Measurements from ENCODE around the gene GAL3ST2. TPM values are rescaled to one million over a fixed set of nuclear protein-coding genes. Genes with fewer than 3 reads are reported as not detected.

The GAL3ST2 gene
- total and polyA plus RNA-seq, 4 donors = 0.03 to 0.33 (median 0.23) TPM; not detected in 1

GRCh38 chr2:241751776-241752175, 24.8 kb upstream of the GAL3ST2 start (continued):
- TF ChIP-seq SP1 (IDR thresholded peaks at IDR 0.05) = no peak

GRCh38 chr2:241752253-241752652, 24.4 kb upstream of the GAL3ST2 start:
- Histone ChIP-seq H3K4me3 (ENCODE audit: low read depth in 1 of 3, low read length in 3 of 3) (no peak overlapping the region), H3K4me1 (ENCODE audit: control insufficient read depth in 4 of 4, insufficient read depth in 4 of 4, low read length in 3 of 4) (no peaks in the 10 kb centered on the region), H3K27ac (ENCODE audit: low read depth in 1 of 2, low read length in 2 of 2) (no peak overlapping the region), H3K36me3 (ENCODE audit: control insufficient read depth in 4 of 4, insufficient read depth in 3 of 4, low read depth in 1 of 4, low read length in 3 of 4) (peaks cover 4 to 55% (median 14%) of the 10 kb centered on the region in 4 donors), H3K9ac (ENCODE audit: low read depth in 1 of 2, low read length in 2 of 2) (no peak overlapping the region), H3K27me3 (ENCODE audit: control insufficient read depth in 4 of 4, insufficient read depth in 4 of 4, low read length in 3 of 4) (no peaks in the 10 kb centered on the region), H3K9me3 (ENCODE audit: control insufficient read depth in 4 of 4, low read length in 3 of 4) (no peaks in the 10 kb centered on the region)
- TF ChIP-seq CTCF (IDR thresholded peaks at IDR 0.05; ENCODE audit: low read depth, low read length, missing input control) (no peak), TAF1 (conservative IDR thresholded peaks at IDR 0.05) (no peak)
- DNase-seq (ENCODE audit: low spot score) = no peak
- 97% methylated on average over 14 of the region's 14 CpGs for WGBS

- no peak for DNase-seq (ENCODE audit: low spot score)
- Histone ChIP-seq H3K36me3 (ENCODE audit: control insufficient read depth in 4 of 4, insufficient read depth in 3 of 4, low read depth in 1 of 4, low read length in 3 of 4) (peaks cover 4 to 51% (median 14%) of the 10 kb centered on the region in 4 donors), H3K4me1 (ENCODE audit: control insufficient read depth in 4 of 4, insufficient read depth in 4 of 4, low read length in 3 of 4) (no peaks in the 10 kb centered on the region), H3K27ac (ENCODE audit: low read depth in 1 of 2, low read length in 2 of 2) (no peak overlapping the region), H3K9ac (ENCODE audit: low read depth in 1 of 2, low read length in 2 of 2) (no peak overlapping the region), H3K4me3 (ENCODE audit: low read depth in 1 of 3, low read length in 3 of 3) (no peak overlapping the region), H3K9me3 (ENCODE audit: control insufficient read depth in 4 of 4, low read length in 3 of 4) (no peaks in the 10 kb centered on the region), H3K27me3 (ENCODE audit: control insufficient read depth in 4 of 4, insufficient read depth in 4 of 4, low read length in 3 of 4) (no peaks in the 10 kb centered on the region)
- TF ChIP-seq FOXA1 (IDR thresholded peaks at IDR 0.05) = no peak
- no peak for TF ChIP-seq GABPA (IDR thresholded peaks at IDR 0.05 in 1 of 2, conservative IDR thresholded peaks at IDR 0.05 in 1 of 2)
- TF ChIP-seq RXRA (IDR thresholded peaks at IDR 0.05) = no peak
- TF ChIP-seq YY1 (IDR thresholded peaks at IDR 0.05) = no peak
- 96% methylated on average over 21 of the region's 21 CpGs for WGBS
These were observed 23.8 kb upstream of the GAL3ST2 start for GRCh38 chr2:241752689-241753276.

GRCh38 chr2:241753493-241753892, 23.1 kb upstream of the GAL3ST2 start:
- no peaks in the 10 kb centered on the region for H3K9me3 ChIP-seq (ENCODE audit: control insufficient read depth in 4 of 4, low read length in 3 of 4)
- peaks cover 4 to 52% (median 18%) of the 10 kb centered on the region in 4 donors for H3K36me3 ChIP-seq (ENCODE audit: control insufficient read depth in 4 of 4, insufficient read depth in 3 of 4, low read depth in 1 of 4, low read length in 3 of 4)
- WGBS = 97% methylated on average over 17 of the region's 17 CpGs
- no peak overlapping the region for H3K4me3 ChIP-seq (ENCODE audit: low read depth in 1 of 3, low read length in 3 of 3)
- no peaks in the 10 kb centered on the region for H3K4me1 ChIP-seq (ENCODE audit: control insufficient read depth in 4 of 4, insufficient read depth in 4 of 4, low read length in 3 of 4)
- no peak overlapping the region for H3K27ac ChIP-seq (ENCODE audit: low read depth in 1 of 2, low read length in 2 of 2)
- no peak for DNase-seq (ENCODE audit: low spot score)
- TF ChIP-seq FOXA1 (IDR thresholded peaks at IDR 0.05) (no peak), SP1 (IDR thresholded peaks at IDR 0.05) (no peak), YY1 (IDR thresholded peaks at IDR 0.05) (no peak), JUND (IDR thresholded peaks at IDR 0.05) (no peak)
- H3K27me3 ChIP-seq (ENCODE audit: control insufficient read depth in 4 of 4, insufficient read depth in 4 of 4, low read length in 3 of 4) = no peaks in the 10 kb centered on the region
- H3K9ac ChIP-seq (ENCODE audit: low read depth in 1 of 2, low read length in 2 of 2) = no peak overlapping the region

- Histone ChIP-seq H3K27ac (ENCODE audit: low read depth in 1 of 2, low read length in 2 of 2) (no peak overlapping the region), H3K4me1 (ENCODE audit: control insufficient read depth in 4 of 4, insufficient read depth in 4 of 4, low read length in 3 of 4) (no peaks in the 10 kb centered on the region), H3K4me3 (ENCODE audit: low read depth in 1 of 3, low read length in 3 of 3) (no peak overlapping the region), H3K9ac (ENCODE audit: low read depth in 1 of 2, low read length in 2 of 2) (no peak overlapping the region), H3K27me3 (ENCODE audit: control insufficient read depth in 4 of 4, insufficient read depth in 4 of 4, low read length in 3 of 4) (no peaks in the 10 kb centered on the region), H3K9me3 (ENCODE audit: control insufficient read depth in 4 of 4, low read length in 3 of 4) (no peaks in the 10 kb centered on the region), H3K36me3 (ENCODE audit: control insufficient read depth in 4 of 4, insufficient read depth in 3 of 4, low read depth in 1 of 4, low read length in 3 of 4) (peaks cover 4 to 48% (median 19%) of the 10 kb centered on the region in 4 donors)
- no peak for TF ChIP-seq FOXA1 (IDR thresholded peaks at IDR 0.05)
- TF ChIP-seq YY1 (IDR thresholded peaks at IDR 0.05) = no peak
- no peak for TF ChIP-seq NR2F2 (IDR thresholded peaks at IDR 0.05)
- 96% methylated on average over 20 of the region's 20 CpGs for WGBS
- no peak for DNase-seq (ENCODE audit: low spot score)
These were observed 22.6 kb upstream of the GAL3ST2 start for GRCh38 chr2:241754042-241754441.
